IPS-18a (cell line): ENCODE results near the gene TLR1.
"Not testable (repeated sequence)": the region's sequence is repeated elsewhere in the genome, so short reads cannot be mapped to it uniquely, and the experiment has no call there.

Experiments used
- H3K27ac ChIP-seq: one replicate; pipeline ENCODE4 v1.5.1; 2013; ENCODE audit warnings: low read length
- H3K27me3 ChIP-seq: one replicate; pipeline ENCODE4 v1.6.1; 2013; ENCODE audit warnings: mild to moderate bottlenecking, low read length; ENCODE audit not compliant: control insufficient read depth, insufficient read depth
- H3K36me3 ChIP-seq: one replicate; pipeline ENCODE4 v1.6.1; 2013; ENCODE audit warnings: low read depth, low read length; ENCODE audit not compliant: control insufficient read depth
- H3K4me1 ChIP-seq: one replicate; pipeline ENCODE4 v1.6.1; 2013; ENCODE audit warnings: low read depth, low read length; ENCODE audit not compliant: control insufficient read depth
- H3K4me3 ChIP-seq: one replicate; pipeline ENCODE4 v1.5.1; 2013; ENCODE audit warnings: low read length
- H3K9ac ChIP-seq: one replicate; pipeline ENCODE4 v1.6.1; 2013; ENCODE audit warnings: mild to moderate bottlenecking, low read length, moderate library complexity
- H3K9me3 ChIP-seq: one replicate; pipeline ENCODE4 v1.6.1; 2013; ENCODE audit warnings: low read depth, low read length; ENCODE audit not compliant: control insufficient read depth

TLR1 gene

GRCh38 chr4:38768968-38769394 lies 35.6 kb downstream of the TLR1 start:
- H3K36me3 ChIP-seq = no peaks in the 10 kb centered on the region
- H3K27me3 ChIP-seq = no peaks in the 10 kb centered on the region
- H3K4me1 ChIP-seq = no peaks in the 10 kb centered on the region
- H3K9me3 ChIP-seq = no peaks in the 10 kb centered on the region
- no peak overlapping the region for H3K27ac ChIP-seq
- H3K9ac ChIP-seq = no peak overlapping the region
- H3K4me3 ChIP-seq = no peak overlapping the region

DNA sequence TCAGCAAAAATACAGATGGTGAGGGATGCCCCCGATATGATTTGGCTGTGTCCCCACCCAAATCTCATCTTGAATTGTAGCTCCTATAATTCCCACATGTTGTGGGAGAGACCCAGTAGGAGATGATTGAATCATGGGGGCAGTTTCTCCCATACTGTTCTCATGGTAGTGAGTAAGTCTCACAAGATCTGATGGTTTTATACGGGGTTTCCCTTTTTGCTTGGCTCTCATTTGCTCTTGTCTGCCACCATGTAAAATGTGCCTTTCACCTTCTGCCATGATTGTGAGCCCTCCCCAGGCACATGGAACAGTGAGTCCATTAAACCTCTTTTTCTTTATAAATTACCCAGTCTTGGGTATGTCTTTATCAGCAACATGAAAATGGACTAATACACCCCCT lies 37.7 kb downstream of the TLR1 start:
- H3K27ac ChIP-seq, H3K36me3 ChIP-seq, H3K27me3 ChIP-seq, H3K4me3 ChIP-seq, H3K9ac ChIP-seq, H3K4me1 ChIP-seq, H3K9me3 ChIP-seq: not testable (repeated sequence)

GRCh38 chr4:38765382-38765781 lies 39.2 kb downstream of the TLR1 start:
- Histone ChIP-seq H3K27me3 (no peaks in the 10 kb centered on the region), H3K27ac (no peak overlapping the region), H3K9me3 (no peaks in the 10 kb centered on the region), H3K4me1 (no peaks in the 10 kb centered on the region), H3K9ac (no peak overlapping the region), H3K36me3 (no peaks in the 10 kb centered on the region), H3K4me3 (no peak overlapping the region)

- Histone ChIP-seq H3K9ac (no peak overlapping the region), H3K4me3 (no peak overlapping the region), H3K27me3 (no peaks in the 10 kb centered on the region), H3K36me3 (no peaks in the 10 kb centered on the region), H3K27ac (no peak overlapping the region), H3K4me1 (no peaks in the 10 kb centered on the region), H3K9me3 (no peaks in the 10 kb centered on the region)
Measured at GRCh38 chr4:38764277-38764676, 40.3 kb downstream of the TLR1 start.

DNA sequence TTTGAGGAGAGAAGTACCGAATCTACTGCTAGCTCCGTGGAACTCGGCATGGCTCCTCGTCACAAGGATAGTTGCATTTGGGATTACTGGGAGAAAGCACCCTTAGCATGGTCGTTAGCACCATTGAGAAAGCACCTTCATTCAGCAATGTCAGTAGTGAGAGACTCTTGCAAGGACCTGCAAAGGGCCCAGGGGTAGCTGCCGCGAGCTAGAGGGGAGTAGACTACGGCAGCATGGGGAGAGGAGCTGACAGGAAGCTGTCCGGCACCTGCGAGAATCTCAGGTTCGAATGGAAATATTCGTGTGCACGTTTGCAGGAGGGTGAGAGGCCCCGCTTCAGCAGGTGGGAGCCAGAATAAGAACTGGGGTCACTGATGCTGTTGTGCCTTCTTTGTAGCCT lies 42.0 kb downstream of the TLR1 start:
- Histone ChIP-seq H3K4me1 (no peaks in the 10 kb centered on the region), H3K9ac (no peak overlapping the region), H3K36me3 (no peaks in the 10 kb centered on the region), H3K27ac (no peak overlapping the region), H3K27me3 (no peaks in the 10 kb centered on the region), H3K4me3 (no peak overlapping the region), H3K9me3 (no peaks in the 10 kb centered on the region)

DNA sequence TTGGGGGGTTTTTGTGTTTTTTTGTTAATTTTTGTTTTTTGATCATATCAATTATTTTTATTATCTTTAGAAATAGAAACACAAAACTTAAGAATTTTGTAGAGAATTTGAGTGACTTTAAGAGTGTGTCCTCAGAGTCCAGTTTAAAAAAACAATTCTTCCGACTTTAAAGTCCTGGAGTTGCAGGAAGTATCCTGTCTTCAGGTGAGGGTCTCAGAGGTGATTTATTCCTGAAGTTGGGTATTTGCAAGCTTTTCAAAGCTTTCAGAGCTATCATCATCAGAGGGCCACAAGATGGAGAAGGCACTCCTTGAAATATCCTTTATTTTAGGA lies 44.8 kb downstream of the TLR1 start:
- H3K9me3 ChIP-seq = no peaks in the 10 kb centered on the region
- H3K4me3 ChIP-seq = no peak overlapping the region
- H3K36me3 ChIP-seq = no peaks in the 10 kb centered on the region
- H3K9ac ChIP-seq = no peak overlapping the region
- H3K27ac ChIP-seq = no peak overlapping the region
- H3K4me1 ChIP-seq = no peaks in the 10 kb centered on the region
- H3K27me3 ChIP-seq = no peaks in the 10 kb centered on the region

GRCh38 chr4:38759113-38759789 lies 45.3 kb downstream of the TLR1 start:
- Histone ChIP-seq H3K27me3 (no peaks in the 10 kb centered on the region), H3K4me3 (no peak overlapping the region), H3K9me3 (no peaks in the 10 kb centered on the region), H3K27ac (no peak overlapping the region), H3K9ac (no peak overlapping the region), H3K36me3 (no peaks in the 10 kb centered on the region), H3K4me1 (no peaks in the 10 kb centered on the region)

GRCh38 chr4:38757945-38758600 lies 46.5 kb downstream of the TLR1 start:
- Histone ChIP-seq H3K9ac (no peak overlapping the region), H3K36me3 (no peaks in the 10 kb centered on the region), H3K27me3 (no peaks in the 10 kb centered on the region), H3K4me3 (no peak overlapping the region), H3K4me1 (no peaks in the 10 kb centered on the region), H3K9me3 (no peaks in the 10 kb centered on the region), H3K27ac (no peak overlapping the region)

GRCh38 chr4:38752941-38753806 lies 51.4 kb downstream of the TLR1 start:
- H3K36me3 ChIP-seq = no peaks in the 10 kb centered on the region
- H3K4me1 ChIP-seq = peaks cover 9% of the 10 kb centered on the region
- no peaks in the 10 kb centered on the region for H3K27me3 ChIP-seq
- H3K4me3 ChIP-seq = peak overlapping the region; percentile 26
- no peak overlapping the region for H3K27ac ChIP-seq
- H3K9me3 ChIP-seq = no peaks in the 10 kb centered on the region
- H3K9ac ChIP-seq = no peak overlapping the region

DNA sequence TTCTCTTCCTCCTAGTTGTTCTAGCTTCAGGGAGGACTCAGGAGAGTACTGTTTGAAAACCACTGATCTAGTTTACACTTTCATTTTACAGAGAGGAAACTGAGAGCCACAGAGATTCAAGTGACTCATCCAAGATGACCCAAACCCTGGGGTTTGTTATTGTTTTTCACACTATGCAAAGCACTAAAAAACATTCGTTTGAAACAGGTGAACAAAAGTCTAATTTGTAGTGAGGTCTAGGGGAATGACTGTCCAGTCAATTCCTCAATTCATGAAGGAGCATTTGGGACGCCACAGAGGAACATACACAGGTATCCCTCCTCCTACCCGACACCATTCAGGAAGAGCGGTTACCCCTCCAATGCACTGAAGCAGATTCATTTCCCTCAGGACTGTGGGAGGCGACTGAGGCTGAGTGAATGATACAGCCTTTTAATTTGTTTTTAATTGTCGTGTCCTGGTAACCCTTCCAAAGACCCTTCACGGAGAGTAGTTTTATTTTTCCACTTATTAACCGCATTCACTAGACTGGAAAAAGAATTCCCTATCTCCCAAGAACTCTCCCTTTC lies 52.1 kb downstream of the TLR1 start:
- Histone ChIP-seq H3K27ac (no peak overlapping the region), H3K27me3 (no peaks in the 10 kb centered on the region)

DNA sequence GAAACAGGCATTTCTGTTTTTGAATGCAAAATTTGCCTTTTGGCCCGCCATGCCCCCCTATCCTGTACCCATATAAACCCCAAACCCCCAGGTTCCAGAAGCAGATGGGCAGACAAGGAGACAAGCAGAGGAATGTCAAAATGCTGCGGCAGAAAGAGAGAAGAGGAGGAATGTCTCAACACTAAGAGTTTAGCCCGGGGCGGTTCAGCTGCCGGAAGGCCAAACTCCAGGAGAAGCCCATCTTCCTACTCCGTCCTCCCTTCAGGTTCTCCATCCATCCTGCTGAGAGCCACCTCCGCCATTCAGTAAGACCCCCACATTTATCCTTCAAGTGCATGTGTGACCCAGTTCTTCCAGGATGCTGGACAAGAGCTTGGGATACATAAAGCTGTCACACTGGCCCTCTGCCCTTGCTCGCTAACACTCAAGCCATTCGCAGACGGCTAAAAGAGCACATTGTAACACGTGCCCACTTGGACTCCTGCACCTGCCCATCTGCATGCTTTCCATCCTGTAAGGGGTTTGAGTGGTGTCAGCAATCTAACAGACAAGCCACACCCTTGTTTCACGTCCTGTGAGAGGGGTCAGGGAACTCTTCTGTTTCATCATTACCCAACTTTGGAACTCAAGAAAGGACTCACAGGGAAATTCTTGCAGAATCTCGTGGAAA lies 53.1 kb downstream of the TLR1 start:
- Histone ChIP-seq H3K27me3 (no peaks in the 10 kb centered on the region), H3K9ac (no peak overlapping the region), H3K36me3 (no peaks in the 10 kb centered on the region), H3K27ac (no peak overlapping the region), H3K4me3 (no peak overlapping the region), H3K4me1 (peaks cover 9% of the 10 kb centered on the region), H3K9me3 (peaks cover 5% of the 10 kb centered on the region)

More for the DNA sequence above, 52.1 kb downstream of the TLR1 start:
- H3K36me3 ChIP-seq = no peaks in the 10 kb centered on the region
- peaks cover under 1% of the 10 kb centered on the region for H3K9me3 ChIP-seq
- peaks cover 9% of the 10 kb centered on the region for H3K4me1 ChIP-seq
- no peak overlapping the region for H3K4me3 ChIP-seq
- H3K9ac ChIP-seq = no peak overlapping the region
